ENCODE results near the gene IP6K3. TPM values are rescaled to one million over a fixed set of nuclear protein-coding genes. Genes with fewer than 3 reads are reported as not detected.

Gene IP6K3
- total RNA-seq, 1 experiment from 2014 or later: not detected

DNA sequence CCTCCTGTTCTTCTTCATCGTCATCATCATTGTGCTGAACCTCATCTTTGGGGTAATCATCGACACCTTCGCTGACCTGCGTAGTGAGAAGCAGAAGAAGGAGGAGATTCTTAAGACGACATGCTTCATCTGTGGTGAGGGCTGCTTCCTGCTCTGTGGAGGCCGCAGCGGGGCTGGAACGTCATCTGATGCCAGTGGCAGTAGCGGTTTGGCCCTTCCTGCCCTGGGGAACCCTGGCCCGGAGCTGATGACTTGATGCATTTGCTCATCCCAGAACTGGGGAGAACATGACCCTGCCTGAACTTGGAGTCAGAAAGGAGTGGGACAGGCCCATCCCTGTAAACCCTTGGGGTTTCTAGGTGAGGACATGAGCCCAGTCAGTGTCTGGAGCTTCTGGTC is 53.9 kb downstream of the IP6K3 start:
- Histone ChIP-seq H3K4me2 (ENCODE audit: low read depth, low read length, poor library complexity, severe bottlenecking) (no peak overlapping the region), H3K9me3 (ENCODE audit: low read length) (no peaks in the 10 kb centered on the region), H3K79me2 (ENCODE audit: low read length) (no peaks in the 10 kb centered on the region), H3K36me3 (ENCODE audit: insufficient read depth, low read length) (peaks cover 7% of the 10 kb centered on the region; the same call in 1 of the 2 replicates), H3K4me1 (ENCODE audit: low read length) (peaks cover 23% of the 10 kb centered on the region), H3K27me3 (ENCODE audit: low read length) (no peaks in the 10 kb centered on the region), H3K9me2 (replicated peaks; ENCODE audit: insufficient read depth, low read length) (no peaks in the 10 kb centered on the region), H3K27ac (ENCODE audit: low read length) (no peak overlapping the region), H3K4me3 (ENCODE audit: low read length) (no peak overlapping the region), H2AFZ (ENCODE audit: low read length) (no peak overlapping the region), H3K9ac (ENCODE audit: low read length) (no peak overlapping the region), H4K20me1 (ENCODE audit: insufficient read depth, low read depth, low read length) (peaks cover 6% of the 10 kb centered on the region; the same call in 1 of the 2 replicates)
- no peak for DNase-seq

DNA sequence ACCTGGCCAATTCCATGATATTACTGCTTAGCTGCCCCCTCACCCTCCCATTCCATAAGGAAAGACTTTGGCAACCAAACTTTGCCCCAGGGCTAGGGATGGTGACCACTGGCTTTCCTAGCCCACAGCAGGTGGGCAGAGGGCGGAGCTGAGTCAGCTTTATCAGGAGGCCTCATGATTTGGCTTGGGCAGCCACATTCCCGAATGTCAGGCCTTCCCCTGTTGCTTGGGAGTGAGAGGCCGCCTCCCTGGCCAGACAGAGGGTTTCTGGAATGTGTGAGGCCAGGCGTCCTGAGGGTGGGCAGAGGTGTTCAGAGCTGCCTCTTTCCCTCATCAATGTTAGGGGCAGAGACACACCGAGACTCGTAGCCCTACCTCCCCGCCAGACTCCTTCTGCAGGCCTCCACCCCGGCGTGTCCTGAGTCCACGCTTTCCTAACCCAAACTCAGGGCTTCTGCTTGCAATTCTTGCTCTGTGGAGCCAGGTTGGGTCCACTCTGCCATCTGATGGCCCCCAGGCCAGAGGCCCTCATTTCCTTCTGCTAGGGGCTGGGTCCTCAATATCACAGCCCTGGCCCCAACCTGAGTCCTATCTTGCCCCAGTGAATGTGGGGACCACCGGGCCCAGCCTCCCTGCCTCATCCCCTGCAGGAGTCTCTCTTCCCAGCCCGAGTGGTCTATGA is 54.5 kb downstream of the IP6K3 start:
- Histone ChIP-seq H3K36me3 (ENCODE audit: insufficient read depth, low read length) (0 out of 2 replicates have a peak, but pooled peaks cover 2% of the 10 kb centered on the region), H3K27ac (ENCODE audit: low read length) (no peak overlapping the region), H3K4me1 (ENCODE audit: low read length) (peaks cover 18% of the 10 kb centered on the region), H3K9me2 (replicated peaks; ENCODE audit: insufficient read depth, low read length) (no peaks in the 10 kb centered on the region), H4K20me1 (ENCODE audit: insufficient read depth, low read depth, low read length) (peaks cover 6% of the 10 kb centered on the region; the same call in 1 of the 2 replicates), H3K9ac (ENCODE audit: low read length) (no peak overlapping the region), H3K4me3 (ENCODE audit: low read length) (no peak overlapping the region), H3K9me3 (ENCODE audit: low read length) (no peaks in the 10 kb centered on the region), H2AFZ (ENCODE audit: low read length) (no peak overlapping the region), H3K4me2 (ENCODE audit: low read depth, low read length, poor library complexity, severe bottlenecking) (no peak overlapping the region), H3K27me3 (ENCODE audit: low read length) (no peaks in the 10 kb centered on the region), H3K79me2 (ENCODE audit: low read length) (no peaks in the 10 kb centered on the region)
- DNase-seq: no peak

GRCh38 chr6:33691456-33692077 is 55.1 kb downstream of the IP6K3 start:
- no peaks in the 10 kb centered on the region for H3K9me3 ChIP-seq (ENCODE audit: low read length)
- peaks cover 11% of the 10 kb centered on the region for H3K4me1 ChIP-seq (ENCODE audit: low read length)
- H3K27me3 ChIP-seq (ENCODE audit: low read length): no peaks in the 10 kb centered on the region
- no peak for DNase-seq
- H3K79me2 ChIP-seq (ENCODE audit: low read length): no peaks in the 10 kb centered on the region
- H3K4me2 ChIP-seq (ENCODE audit: low read depth, low read length, poor library complexity, severe bottlenecking): no peak overlapping the region
- H3K9ac ChIP-seq (ENCODE audit: low read length): no peak overlapping the region
- H3K4me3 ChIP-seq (ENCODE audit: low read length): no peak overlapping the region
- H2AFZ ChIP-seq (ENCODE audit: low read length): no peak overlapping the region
- H4K20me1 ChIP-seq (ENCODE audit: insufficient read depth, low read depth, low read length): peaks cover 6% of the 10 kb centered on the region; the same call in 1 of the 2 replicates
- no peaks in the 10 kb centered on the region for H3K36me3 ChIP-seq (ENCODE audit: insufficient read depth, low read length)
- no peaks in the 10 kb centered on the region for H3K9me2 ChIP-seq (replicated peaks; ENCODE audit: insufficient read depth, low read length)
- no peak overlapping the region for H3K27ac ChIP-seq (ENCODE audit: low read length)

- Histone ChIP-seq H3K4me1 (ENCODE audit: low read length) (peaks cover 3% of the 10 kb centered on the region), H3K36me3 (ENCODE audit: insufficient read depth, low read length) (no peaks in the 10 kb centered on the region), H3K9ac (ENCODE audit: low read length) (no peak overlapping the region), H3K9me2 (replicated peaks; ENCODE audit: insufficient read depth, low read length) (no peaks in the 10 kb centered on the region), H3K27ac (ENCODE audit: low read length) (no peak overlapping the region), H3K4me2 (ENCODE audit: low read depth, low read length, poor library complexity, severe bottlenecking) (no peak overlapping the region), H3K27me3 (ENCODE audit: low read length) (no peaks in the 10 kb centered on the region), H3K4me3 (ENCODE audit: low read length) (no peak overlapping the region), H3K9me3 (ENCODE audit: low read length) (no peaks in the 10 kb centered on the region), H4K20me1 (ENCODE audit: insufficient read depth, low read depth, low read length) (peaks cover 3% of the 10 kb centered on the region; the same call in 1 of the 2 replicates), H2AFZ (ENCODE audit: low read length) (no peak overlapping the region), H3K79me2 (ENCODE audit: low read length) (no peaks in the 10 kb centered on the region)
- DNase-seq: no peak
These were observed 55.9 kb downstream of the IP6K3 start for GRCh38 chr6:33690766-33691165.

DNA sequence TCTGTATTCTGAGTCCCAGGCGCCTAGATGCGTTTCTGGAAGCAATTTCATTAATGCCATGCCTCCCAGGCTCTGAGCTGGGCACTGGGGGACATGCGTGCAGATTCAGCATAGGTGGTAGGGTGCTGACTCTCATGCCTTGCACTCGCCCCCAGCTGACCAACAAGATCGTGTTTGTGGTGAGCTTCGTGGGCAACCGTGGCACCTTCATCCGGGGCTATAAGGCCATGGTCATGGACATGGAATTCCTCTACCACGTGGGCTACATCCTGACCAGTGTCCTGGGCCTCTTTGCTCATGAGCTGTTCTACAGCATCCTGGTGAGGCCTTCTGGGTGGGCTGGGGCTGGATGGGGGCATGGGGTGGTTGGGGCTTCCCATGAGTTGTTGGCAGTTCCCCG is 56.8 kb downstream of the IP6K3 start:
- no peaks in the 10 kb centered on the region for H3K36me3 ChIP-seq (ENCODE audit: insufficient read depth, low read length)
- DNase-seq: no peak

GRCh38 chr6:33689148-33689494 is 57.6 kb downstream of the IP6K3 start:
- Histone ChIP-seq H3K9me2 (replicated peaks; ENCODE audit: insufficient read depth, low read length) (no peaks in the 10 kb centered on the region), H2AFZ (ENCODE audit: low read length) (no peak overlapping the region), H3K9ac (ENCODE audit: low read length) (no peak overlapping the region), H3K9me3 (ENCODE audit: low read length) (no peaks in the 10 kb centered on the region), H3K27me3 (ENCODE audit: low read length) (no peaks in the 10 kb centered on the region), H3K36me3 (ENCODE audit: insufficient read depth, low read length) (no peaks in the 10 kb centered on the region), H3K4me1 (ENCODE audit: low read length) (no peaks in the 10 kb centered on the region), H4K20me1 (ENCODE audit: insufficient read depth, low read depth, low read length) (0 out of 2 replicates have a peak, but pooled peaks cover 3% of the 10 kb centered on the region), H3K27ac (ENCODE audit: low read length) (no peak overlapping the region), H3K4me2 (ENCODE audit: low read depth, low read length, poor library complexity, severe bottlenecking) (no peak overlapping the region), H3K4me3 (ENCODE audit: low read length) (no peak overlapping the region), H3K79me2 (ENCODE audit: low read length) (no peaks in the 10 kb centered on the region)
- no peak for DNase-seq

More for the DNA sequence above, 56.8 kb downstream of the IP6K3 start:
- H3K27me3 ChIP-seq (ENCODE audit: low read length): no peaks in the 10 kb centered on the region
- H3K9ac ChIP-seq (ENCODE audit: low read length): no peak overlapping the region
- no peaks in the 10 kb centered on the region for H3K9me2 ChIP-seq (replicated peaks; ENCODE audit: insufficient read depth, low read length)
- no peak overlapping the region for H2AFZ ChIP-seq (ENCODE audit: low read length)
- no peak overlapping the region for H3K4me2 ChIP-seq (ENCODE audit: low read depth, low read length, poor library complexity, severe bottlenecking)
- H4K20me1 ChIP-seq (ENCODE audit: insufficient read depth, low read depth, low read length): 0 out of 2 replicates have a peak, but pooled peaks cover 3% of the 10 kb centered on the region
- H3K4me1 ChIP-seq (ENCODE audit: low read length): no peaks in the 10 kb centered on the region
- H3K4me3 ChIP-seq (ENCODE audit: low read length): no peak overlapping the region
- no peaks in the 10 kb centered on the region for H3K9me3 ChIP-seq (ENCODE audit: low read length)
- no peaks in the 10 kb centered on the region for H3K79me2 ChIP-seq (ENCODE audit: low read length)
- no peak overlapping the region for H3K27ac ChIP-seq (ENCODE audit: low read length)

- no peak overlapping the region for H3K27ac ChIP-seq (ENCODE audit: low read length)
- no peaks in the 10 kb centered on the region for H3K79me2 ChIP-seq (ENCODE audit: low read length)
- no peaks in the 10 kb centered on the region for H3K9me2 ChIP-seq (replicated peaks; ENCODE audit: insufficient read depth, low read length)
- H3K4me1 ChIP-seq (ENCODE audit: low read length): no peaks in the 10 kb centered on the region
- H4K20me1 ChIP-seq (ENCODE audit: insufficient read depth, low read depth, low read length): 0 out of 2 replicates have a peak, but pooled peaks cover 3% of the 10 kb centered on the region
- H3K4me3 ChIP-seq (ENCODE audit: low read length): no peak overlapping the region
- no peak overlapping the region for H3K9ac ChIP-seq (ENCODE audit: low read length)
- H2AFZ ChIP-seq (ENCODE audit: low read length): no peak overlapping the region
- DNase-seq: no peak
- no peak overlapping the region for H3K4me2 ChIP-seq (ENCODE audit: low read depth, low read length, poor library complexity, severe bottlenecking)
- no peaks in the 10 kb centered on the region for H3K36me3 ChIP-seq (ENCODE audit: insufficient read depth, low read length)
- no peaks in the 10 kb centered on the region for H3K27me3 ChIP-seq (ENCODE audit: low read length)
- no peaks in the 10 kb centered on the region for H3K9me3 ChIP-seq (ENCODE audit: low read length)
These were observed 58.1 kb downstream of the IP6K3 start for GRCh38 chr6:33688451-33689147.

DNA sequence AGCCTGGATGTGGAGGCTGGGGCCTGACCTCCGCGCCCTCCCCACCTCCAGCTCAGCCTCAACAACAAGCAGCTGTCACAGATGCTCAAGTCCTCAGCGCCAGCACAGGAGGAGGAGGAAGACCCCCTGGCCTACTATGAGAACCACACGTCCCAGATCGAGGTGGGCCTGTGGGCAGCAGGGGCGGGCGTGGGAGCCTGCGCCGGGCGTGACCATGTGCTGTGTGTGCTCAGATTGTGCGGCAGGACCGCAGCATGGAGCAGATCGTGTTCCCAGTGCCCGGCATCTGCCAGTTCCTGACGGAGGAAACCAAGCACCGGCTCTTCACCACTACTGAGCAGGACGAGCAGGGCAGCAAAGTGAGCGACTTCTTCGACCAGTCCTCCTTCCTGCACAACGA is 58.7 kb downstream of the IP6K3 start:
- H3K36me3 ChIP-seq (ENCODE audit: insufficient read depth, low read length): no peaks in the 10 kb centered on the region
- H4K20me1 ChIP-seq (ENCODE audit: insufficient read depth, low read depth, low read length): 0 out of 2 replicates have a peak, but pooled peaks cover 3% of the 10 kb centered on the region
- H3K9me3 ChIP-seq (ENCODE audit: low read length): no peaks in the 10 kb centered on the region
- H3K4me1 ChIP-seq (ENCODE audit: low read length): no peaks in the 10 kb centered on the region
- no peak overlapping the region for H3K27ac ChIP-seq (ENCODE audit: low read length)
- no peak overlapping the region for H3K4me2 ChIP-seq (ENCODE audit: low read depth, low read length, poor library complexity, severe bottlenecking)
- no peaks in the 10 kb centered on the region for H3K27me3 ChIP-seq (ENCODE audit: low read length)
- H3K4me3 ChIP-seq (ENCODE audit: low read length): no peak overlapping the region
- DNase-seq: no peak
- H3K79me2 ChIP-seq (ENCODE audit: low read length): no peaks in the 10 kb centered on the region
- H3K9ac ChIP-seq (ENCODE audit: low read length): no peak overlapping the region
- H3K9me2 ChIP-seq (replicated peaks; ENCODE audit: insufficient read depth, low read length): no peaks in the 10 kb centered on the region
- H2AFZ ChIP-seq (ENCODE audit: low read length): no peak overlapping the region
